C4-2B (cell line): ENCODE data around the gene EME1.

Experiments
- ZFX ChIP-seq: fragments of 450-650 bp; IDR thresholded peaks from 2 replicates; pipeline ENCODE4 v1.6.1; 2017
- TF ChIP-seq, protein P1 (sequence below): fragments of 450-650 bp; conservative IDR thresholded peaks from 2 replicates; pipeline ENCODE4 v1.5.1; 2017; ENCODE audit warnings: mild to moderate bottlenecking

DNA sequence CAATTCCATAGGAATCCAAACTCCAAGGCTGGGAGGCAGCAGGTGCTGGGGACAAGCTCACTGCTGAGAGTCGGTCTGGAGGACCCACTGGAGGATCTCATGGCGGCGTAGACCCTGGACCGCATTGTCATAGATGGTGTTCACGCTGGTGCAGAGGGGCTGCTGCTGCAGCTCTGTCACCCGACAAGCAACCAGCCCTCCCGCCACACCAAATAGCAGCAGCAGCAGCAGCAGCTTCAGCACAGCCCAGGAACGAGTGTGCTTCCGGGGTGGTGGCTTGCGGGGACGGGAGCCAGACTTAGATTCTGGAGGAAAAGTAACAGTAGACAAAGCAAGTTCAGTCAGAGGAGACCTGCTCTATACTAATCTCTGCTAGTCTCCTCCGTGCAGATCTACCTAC, 9.9 kb downstream of the EME1 start:
- TF ChIP-seq, protein P1, sequence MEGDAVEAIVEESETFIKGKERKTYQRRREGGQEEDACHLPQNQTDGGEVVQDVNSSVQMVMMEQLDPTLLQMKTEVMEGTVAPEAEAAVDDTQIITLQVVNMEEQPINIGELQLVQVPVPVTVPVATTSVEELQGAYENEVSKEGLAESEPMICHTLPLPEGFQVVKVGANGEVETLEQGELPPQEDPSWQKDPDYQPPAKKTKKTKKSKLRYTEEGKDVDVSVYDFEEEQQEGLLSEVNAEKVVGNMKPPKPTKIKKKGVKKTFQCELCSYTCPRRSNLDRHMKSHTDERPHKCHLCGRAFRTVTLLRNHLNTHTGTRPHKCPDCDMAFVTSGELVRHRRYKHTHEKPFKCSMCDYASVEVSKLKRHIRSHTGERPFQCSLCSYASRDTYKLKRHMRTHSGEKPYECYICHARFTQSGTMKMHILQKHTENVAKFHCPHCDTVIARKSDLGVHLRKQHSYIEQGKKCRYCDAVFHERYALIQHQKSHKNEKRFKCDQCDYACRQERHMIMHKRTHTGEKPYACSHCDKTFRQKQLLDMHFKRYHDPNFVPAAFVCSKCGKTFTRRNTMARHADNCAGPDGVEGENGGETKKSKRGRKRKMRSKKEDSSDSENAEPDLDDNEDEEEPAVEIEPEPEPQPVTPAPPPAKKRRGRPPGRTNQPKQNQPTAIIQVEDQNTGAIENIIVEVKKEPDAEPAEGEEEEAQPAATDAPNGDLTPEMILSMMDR = no peak
- no peak for TF ChIP-seq ZFX
